ENCODE measurements around the gene RIMS4.

The RIMS4 gene

GRCh38 chr20:44720997-44721784 is 89.2 kb downstream of the RIMS4 start:
- Histone ChIP-seq H3K27me3 (ENCODE audit: insufficient read depth, low read length) (no peaks in the 10 kb centered on the region), H3K4me3 (ENCODE audit: low read depth, low read length) (peak overlapping the region; percentile 29), H3K79me2 (ENCODE audit: control insufficient read depth, insufficient read depth, low read length, unreplicated experiment) (no peaks in the 10 kb centered on the region), H2AFZ (ENCODE audit: low read length, unreplicated experiment) (peak overlapping the region; percentile 23), H3K27ac (ENCODE audit: low read depth, low read length) (peak overlapping the region; percentile 86), H3K36me3 (ENCODE audit: insufficient read depth, low read length) (no peaks in the 10 kb centered on the region), H3K4me1 (ENCODE audit: control insufficient read depth, insufficient read depth, low read length, unreplicated experiment) (peaks cover 24% of the 10 kb centered on the region)

- Histone ChIP-seq H3K4me1 (ENCODE audit: control insufficient read depth, insufficient read depth, low read length, unreplicated experiment) (peaks cover 29% of the 10 kb centered on the region), H2AFZ (ENCODE audit: low read length, unreplicated experiment) (peak overlapping the region; percentile 23), H3K27me3 (ENCODE audit: insufficient read depth, low read length) (no peaks in the 10 kb centered on the region), H3K27ac (ENCODE audit: low read depth, low read length) (peak overlapping the region; percentile 86), H3K36me3 (ENCODE audit: insufficient read depth, low read length) (no peaks in the 10 kb centered on the region), H3K4me3 (ENCODE audit: low read depth, low read length) (peak overlapping the region; percentile 29), H3K79me2 (ENCODE audit: control insufficient read depth, insufficient read depth, low read length, unreplicated experiment) (no peaks in the 10 kb centered on the region)
Observed at GRCh38 chr20:44720621-44720996, 89.7 kb downstream of the RIMS4 start.

GRCh38 chr20:44719841-44720240 is 90.5 kb downstream of the RIMS4 start:
- H3K36me3 ChIP-seq (ENCODE audit: insufficient read depth, low read length): no peaks in the 10 kb centered on the region
- H2AFZ ChIP-seq (ENCODE audit: low read length, unreplicated experiment): no peak overlapping the region
- H3K27ac ChIP-seq (ENCODE audit: low read depth, low read length): peak overlapping the region; percentile 86
- peaks cover 37% of the 10 kb centered on the region for H3K4me1 ChIP-seq (ENCODE audit: control insufficient read depth, insufficient read depth, low read length, unreplicated experiment)
- no peaks in the 10 kb centered on the region for H3K27me3 ChIP-seq (ENCODE audit: insufficient read depth, low read length)
- H3K79me2 ChIP-seq (ENCODE audit: control insufficient read depth, insufficient read depth, low read length, unreplicated experiment): no peaks in the 10 kb centered on the region
- H3K4me3 ChIP-seq (ENCODE audit: low read depth, low read length): no peak overlapping the region

GRCh38 chr20:44717986-44718385 is 92.4 kb downstream of the RIMS4 start:
- no peaks in the 10 kb centered on the region for H3K27me3 ChIP-seq (ENCODE audit: insufficient read depth, low read length)

GRCh38 chr20:44716309-44717106 is 93.8 kb downstream of the RIMS4 start:
- H2AFZ ChIP-seq (ENCODE audit: low read length, unreplicated experiment): no peak overlapping the region
- no peaks in the 10 kb centered on the region for H3K36me3 ChIP-seq (ENCODE audit: insufficient read depth, low read length)
- no peak overlapping the region for H3K27ac ChIP-seq (ENCODE audit: low read depth, low read length)
- H3K4me3 ChIP-seq (ENCODE audit: low read depth, low read length): no peak overlapping the region
- peaks cover 45% of the 10 kb centered on the region for H3K4me1 ChIP-seq (ENCODE audit: control insufficient read depth, insufficient read depth, low read length, unreplicated experiment)
- H3K79me2 ChIP-seq (ENCODE audit: control insufficient read depth, insufficient read depth, low read length, unreplicated experiment): no peaks in the 10 kb centered on the region
- H3K27me3 ChIP-seq (ENCODE audit: insufficient read depth, low read length): no peaks in the 10 kb centered on the region

More at GRCh38 chr20:44717986-44718385, 92.4 kb downstream of the RIMS4 start:
- Histone ChIP-seq H3K36me3 (ENCODE audit: insufficient read depth, low read length) (no peaks in the 10 kb centered on the region), H3K79me2 (ENCODE audit: control insufficient read depth, insufficient read depth, low read length, unreplicated experiment) (no peaks in the 10 kb centered on the region), H3K27ac (ENCODE audit: low read depth, low read length) (no peak overlapping the region), H3K4me3 (ENCODE audit: low read depth, low read length) (no peak overlapping the region), H2AFZ (ENCODE audit: low read length, unreplicated experiment) (no peak overlapping the region), H3K4me1 (ENCODE audit: control insufficient read depth, insufficient read depth, low read length, unreplicated experiment) (peaks cover 48% of the 10 kb centered on the region)

- no peaks in the 10 kb centered on the region for H3K79me2 ChIP-seq (ENCODE audit: control insufficient read depth, insufficient read depth, low read length, unreplicated experiment)
- H3K36me3 ChIP-seq (ENCODE audit: insufficient read depth, low read length): no peaks in the 10 kb centered on the region
- H3K27me3 ChIP-seq (ENCODE audit: insufficient read depth, low read length): no peaks in the 10 kb centered on the region
- peaks cover 42% of the 10 kb centered on the region for H3K4me1 ChIP-seq (ENCODE audit: control insufficient read depth, insufficient read depth, low read length, unreplicated experiment)
- H3K27ac ChIP-seq (ENCODE audit: low read depth, low read length): no peak overlapping the region
- no peak overlapping the region for H3K4me3 ChIP-seq (ENCODE audit: low read depth, low read length)
- H2AFZ ChIP-seq (ENCODE audit: low read length, unreplicated experiment): no peak overlapping the region
Observed at GRCh38 chr20:44715499-44716308, 94.6 kb downstream of the RIMS4 start.

GRCh38 chr20:44714701-44715498 is 95.4 kb downstream of the RIMS4 start, which contains the start of gene CCN5:
Gene CCN5 (plus strand): TSS chr20:44715369. CDS start chr20:44715391, 22 bp downstream.
- H3K36me3 ChIP-seq (ENCODE audit: insufficient read depth, low read length): no peaks in the 10 kb centered on the region
- H3K4me1 ChIP-seq (ENCODE audit: control insufficient read depth, insufficient read depth, low read length, unreplicated experiment): peaks cover 34% of the 10 kb centered on the region
- no peak within 1 kb of the TSS for H2AFZ ChIP-seq (ENCODE audit: low read length, unreplicated experiment)
- H3K27ac ChIP-seq (ENCODE audit: low read depth, low read length): peak within 1 kb of the TSS; percentile 16; the same call in 1 of the 2 replicates
- no peak within 1 kb of the TSS for H3K4me3 ChIP-seq (ENCODE audit: low read depth, low read length)
- H3K79me2 ChIP-seq (ENCODE audit: control insufficient read depth, insufficient read depth, low read length, unreplicated experiment): no peaks in the 10 kb centered on the region
- no peaks in the 10 kb centered on the region for H3K27me3 ChIP-seq (ENCODE audit: insufficient read depth, low read length)

- H3K79me2 ChIP-seq (ENCODE audit: control insufficient read depth, insufficient read depth, low read length, unreplicated experiment): no peaks in the 10 kb centered on the region
- H3K27me3 ChIP-seq (ENCODE audit: insufficient read depth, low read length): no peaks in the 10 kb centered on the region
- no peak overlapping the region for H2AFZ ChIP-seq (ENCODE audit: low read length, unreplicated experiment)
- peaks cover 30% of the 10 kb centered on the region for H3K4me1 ChIP-seq (ENCODE audit: control insufficient read depth, insufficient read depth, low read length, unreplicated experiment)
- H3K36me3 ChIP-seq (ENCODE audit: insufficient read depth, low read length): no peaks in the 10 kb centered on the region
- H3K27ac ChIP-seq (ENCODE audit: low read depth, low read length): peak overlapping the region; percentile 16; the same call in 1 of the 2 replicates
- no peak overlapping the region for H3K4me3 ChIP-seq (ENCODE audit: low read depth, low read length)
Observed at GRCh38 chr20:44714102-44714700, 96.1 kb downstream of the RIMS4 start.

- peaks cover 34% of the 10 kb centered on the region for H3K4me1 ChIP-seq (ENCODE audit: control insufficient read depth, insufficient read depth, low read length, unreplicated experiment)
- H3K79me2 ChIP-seq (ENCODE audit: control insufficient read depth, insufficient read depth, low read length, unreplicated experiment): no peaks in the 10 kb centered on the region
- no peak overlapping the region for H3K27ac ChIP-seq (ENCODE audit: low read depth, low read length)
- H3K4me3 ChIP-seq (ENCODE audit: low read depth, low read length): no peak overlapping the region
- no peaks in the 10 kb centered on the region for H3K36me3 ChIP-seq (ENCODE audit: insufficient read depth, low read length)
- H2AFZ ChIP-seq (ENCODE audit: low read length, unreplicated experiment): no peak overlapping the region
- H3K27me3 ChIP-seq (ENCODE audit: insufficient read depth, low read length): no peaks in the 10 kb centered on the region
Observed at GRCh38 chr20:44711237-44711636, 99.1 kb downstream of the RIMS4 start.
